Hippocampal formation (tissue), 2 donors: ENCODE measurements around the gene PTPRE.

Experiments
- DNase-seq, 2 donors: peaks; one replicate each; lab custom pipeline; 2025; lab: John Stamatoyannopoulos, UW

Gene PTPRE

GRCh38 chr10:128025437-128025836 is 118.5 kb downstream of the PTPRE start:
- no peak for DNase-seq

GRCh38 chr10:128025951-128026350 is 119.0 kb downstream of the PTPRE start:
- no peak for DNase-seq

GRCh38 chr10:128026615-128027300 is 119.9 kb downstream of the PTPRE start:
- no peak for DNase-seq

GRCh38 chr10:128027306-128027705 is 120.4 kb downstream of the PTPRE start:
- DNase-seq = no peak

- DNase-seq = no peak
Measured at GRCh38 chr10:128027822-128028507, 121.1 kb downstream of the PTPRE start.

- DNase-seq = no peak
Measured at GRCh38 chr10:128028508-128029289, 121.8 kb downstream of the PTPRE start.

- DNase-seq = no peak
Measured at GRCh38 chr10:128029290-128029651, 122.4 kb downstream of the PTPRE start.

GRCh38 chr10:128029731-128030369 is 122.9 kb downstream of the PTPRE start:
- DNase-seq = no peak

GRCh38 chr10:128030498-128031072 is 123.7 kb downstream of the PTPRE start:
- DNase-seq = no peak

- no peak for DNase-seq
Measured at GRCh38 chr10:128031216-128031615, 124.3 kb downstream of the PTPRE start.

- no peak for DNase-seq
Measured at GRCh38 chr10:128032466-128032865, 125.6 kb downstream of the PTPRE start.

GRCh38 chr10:128035557-128035973 is 128.7 kb downstream of the PTPRE start:
- DNase-seq = no peak

GRCh38 chr10:128036011-128036615 is 129.2 kb downstream of the PTPRE start:
- DNase-seq = no peak

GRCh38 chr10:128036746-128037543 is 130.0 kb downstream of the PTPRE start:
- no peak for DNase-seq

GRCh38 chr10:128040096-128040495 is 133.2 kb downstream of the PTPRE start:
- no peak for DNase-seq

- no peak for DNase-seq
Measured at GRCh38 chr10:128040681-128041080, 133.8 kb downstream of the PTPRE start.

- DNase-seq = no peak
Measured at GRCh38 chr10:128042131-128042610, 135.3 kb downstream of the PTPRE start.

- no peak for DNase-seq
Measured at GRCh38 chr10:128043259-128044045, 136.5 kb downstream of the PTPRE start.

GRCh38 chr10:128044186-128044585 is 137.3 kb downstream of the PTPRE start:
- DNase-seq = no peak
